Caco-2 (cell line): ENCODE results near the gene CCNQ. TPM values are rescaled to one million over a fixed set of nuclear protein-coding genes. Genes with fewer than 3 reads are reported as not detected.

ENCODE experiments used
- BruUV-seq: library from RNA; stranded (reverse); fragments of 400-500 nt; replicated peaks from 2 replicates; lab custom pipeline; 2021; lab: Mats Ljungman, UMichigan
- CTCF ChIA-PET: fragments of 300-600 bp; sonication (Branson Sonifier 250); formaldehyde crosslinking; loops from one replicate; lab custom pipeline; 2022; ENCODE audit warnings: antibody characterized with exemption; lab: Charles Lee
- POLR2A ChIA-PET: fragments of 300-600 bp; sonication (Branson Sonifier 250); formaldehyde crosslinking; loops from one replicate; lab custom pipeline; 2022; ENCODE audit warnings: antibody characterized with exemption; lab: Charles Lee
- DNase-seq, 2 experiments: peaks; one replicate each; pipeline versions ENCODE4 v3.0.0 to v3.0.0-alpha.2; 2020 to 2022
- H3K27me3 ChIP-seq: replicated peaks from 2 replicates; pipeline ENCODE4 v1.6.0; 2011; ENCODE audit warnings: low read length; ENCODE audit not compliant: control insufficient read depth, insufficient read depth
- H3K36me3 ChIP-seq: 2 replicates; pipeline ENCODE4 v1.5.1; 2011; ENCODE audit warnings: low read length; ENCODE audit not compliant: control insufficient read depth, insufficient read depth
- H3K4me1 ChIP-seq: fragments of 250-450 bp; sonication (Bioruptor Pico); 2 replicates; pipeline ENCODE4 v1.5.1; 2020; ENCODE audit warnings: mild to moderate bottlenecking
- H3K4me3 ChIP-seq: 2 replicates; pipeline ENCODE4 v1.5.1; 2011; ENCODE audit warnings: low read depth, mild to moderate bottlenecking, control low read depth, low read length
- H3K9me3 ChIP-seq: fragments of 250-450 bp; sonication (Bioruptor Pico); 2 replicates; pipeline ENCODE4 v1.5.1; 2020; ENCODE audit warnings: mild to moderate bottlenecking, moderate library complexity
- H3K27ac Mint-ChIP-seq: one replicate; pipeline ENCODE4 v1.8.0; 2022; ENCODE audit warnings: mixed read lengths; ENCODE audit not compliant: unreplicated experiment
- H3K27me3 Mint-ChIP-seq: one replicate; pipeline ENCODE4 v1.8.0; 2022; ENCODE audit warnings: mixed read lengths; ENCODE audit not compliant: insufficient read depth, unreplicated experiment
- H3K36me3 Mint-ChIP-seq: one replicate; pipeline ENCODE4 v1.8.0; 2022; ENCODE audit warnings: mild to moderate bottlenecking, mixed read lengths; ENCODE audit not compliant: insufficient read depth, unreplicated experiment
- H3K4me1 Mint-ChIP-seq: one replicate; pipeline ENCODE4 v1.8.0; 2022; ENCODE audit warnings: low read depth, mixed read lengths; ENCODE audit not compliant: unreplicated experiment
- H3K4me3 Mint-ChIP-seq: one replicate; pipeline ENCODE4 v1.8.0; 2022; ENCODE audit warnings: mild to moderate bottlenecking, moderate library complexity, mixed read lengths; ENCODE audit not compliant: unreplicated experiment
- H3K9me3 Mint-ChIP-seq: one replicate; pipeline ENCODE4 v1.8.0; 2022; ENCODE audit warnings: mixed read lengths; ENCODE audit not compliant: unreplicated experiment
- CTCF ChIP-seq, 2 experiments: fragments of 200-600 bp in 1 of 2; IDR thresholded peaks; 1 replicate in 1 of 2; 2 replicates in 1 of 2; pipeline versions ENCODE4 v1.5.1 to v1.8.0; 2011 to 2022; ENCODE audit warnings: antibody characterized with exemption in 1 of 2, control low read depth in 1 of 2, inconsistent platforms in 1 of 2, low read depth in 1 of 2, low read length in 1 of 2, mild to moderate bottlenecking in 1 of 2, moderate library complexity in 1 of 2; ENCODE audit not compliant: insufficient read depth in 1 of 2, severe bottlenecking in 1 of 2, unreplicated experiment in 1 of 2
- intact Hi-C: fragments of 100-400 bp; cut with micrococcal nuclease; formaldehyde crosslinking; loops from one replicate; pipeline ENCODE4 v1.10.0; 2022; ENCODE audit not compliant: unreplicated experiment
- total RNA-seq: library from RNA; stranded (reverse); gene quantifications from 2 replicates; pipeline ENCODE4 v1.2.3, GENCODE V29; 2022

CCNQ gene
- total RNA-seq, 1 experiment from 2014 or later: 23.8 TPM

GRCh38 chrX:153582896-153583295 is 16.0 kb downstream of the CCNQ start:
- H3K4me1 ChIP-seq: no peaks in the 10 kb centered on the region
- no TSS peak for BruUV-seq
- Mint-ChIP-seq H3K9me3 (no peaks in the 10 kb centered on the region), H3K27ac (no peak overlapping the region), H3K4me1 (no peaks in the 10 kb centered on the region), H3K4me3 (no peak overlapping the region), H3K36me3 (peaks cover 14% of the 10 kb centered on the region), H3K27me3 (no peaks in the 10 kb centered on the region)
- H3K9me3 ChIP-seq: no peaks in the 10 kb centered on the region
- TF ChIP-seq CTCF (IDR thresholded peaks at IDR 0.05; ENCODE audit: insufficient read depth in 1 of 2, low read depth in 1 of 2, low read length in 1 of 2, severe bottlenecking in 1 of 2, unreplicated experiment in 1 of 2): no peak
- no peak overlapping the region for H3K4me3 ChIP-seq
- ChIA-PET CTCF (no interaction called here), POLR2A (no interaction called here)
- no peaks in the 10 kb centered on the region; the same call in 1 of the 2 replicates for H3K36me3 ChIP-seq
- intact Hi-C loops: no loop called here
- no peak for DNase-seq
- no peaks in the 10 kb centered on the region for H3K27me3 ChIP-seq

GRCh38 chrX:153580700-153581386 is 18.1 kb downstream of the CCNQ start:
- POLR2A ChIA-PET: no interaction called here
- Mint-ChIP-seq H3K36me3 (peaks cover 5% of the 10 kb centered on the region), H3K9me3 (no peaks in the 10 kb centered on the region), H3K4me3 (no peak overlapping the region), H3K4me1 (no peaks in the 10 kb centered on the region), H3K27me3 (no peaks in the 10 kb centered on the region), H3K27ac (no peak overlapping the region)
- no TSS peak for BruUV-seq
- Histone ChIP-seq H3K36me3 (no peaks in the 10 kb centered on the region), H3K9me3 (no peaks in the 10 kb centered on the region), H3K4me3 (no peak overlapping the region), H3K27me3 (no peaks in the 10 kb centered on the region), H3K4me1 (no peaks in the 10 kb centered on the region)
- intact Hi-C loops: no loop called here
- DNase-seq: no peak
- peak in 1 of 2 experiments; percentile 6 for TF ChIP-seq CTCF (IDR thresholded peaks at IDR 0.05; ENCODE audit: insufficient read depth in 1 of 2, low read depth in 1 of 2, low read length in 1 of 2, severe bottlenecking in 1 of 2, unreplicated experiment in 1 of 2)
- CTCF ChIA-PET: interaction anchor here (0.6 kb wide), 1 partner anchor 106 kb away, joined by 4 read pairs; no protein-coding TSS in a partner anchor

- DNase-seq: no peak
- Histone ChIP-seq H3K4me1 (no peaks in the 10 kb centered on the region), H3K4me3 (no peak overlapping the region), H3K36me3 (no peaks in the 10 kb centered on the region), H3K27me3 (no peaks in the 10 kb centered on the region), H3K9me3 (no peaks in the 10 kb centered on the region)
- H3K4me3 Mint-ChIP-seq: no peak overlapping the region
- H3K36me3 Mint-ChIP-seq: peaks cover 5% of the 10 kb centered on the region
- CTCF ChIA-PET: interaction anchor here (1.6 kb wide), 1 partner anchor 14 kb away, joined by 4 read pairs; no protein-coding TSS in a partner anchor
- H3K4me1 Mint-ChIP-seq: no peaks in the 10 kb centered on the region
- H3K27ac Mint-ChIP-seq: no peak overlapping the region
- no peaks in the 10 kb centered on the region for H3K9me3 Mint-ChIP-seq
- BruUV-seq: no TSS peak
- POLR2A ChIA-PET: no interaction called here
- no peaks in the 10 kb centered on the region for H3K27me3 Mint-ChIP-seq
- intact Hi-C loops: no loop called here
- no peak for TF ChIP-seq CTCF (IDR thresholded peaks at IDR 0.05; ENCODE audit: insufficient read depth in 1 of 2, low read depth in 1 of 2, low read length in 1 of 2, severe bottlenecking in 1 of 2, unreplicated experiment in 1 of 2)
These were observed 20.1 kb downstream of the CCNQ start for GRCh38 chrX:153578889-153579288.
